Measurements from ENCODE around the gene ZMYM1.
"Not testable (repeated sequence)": the region's sequence is repeated elsewhere in the genome, so short reads cannot be mapped to it uniquely, and the experiment has no call there.

Gene ZMYM1

DNA sequence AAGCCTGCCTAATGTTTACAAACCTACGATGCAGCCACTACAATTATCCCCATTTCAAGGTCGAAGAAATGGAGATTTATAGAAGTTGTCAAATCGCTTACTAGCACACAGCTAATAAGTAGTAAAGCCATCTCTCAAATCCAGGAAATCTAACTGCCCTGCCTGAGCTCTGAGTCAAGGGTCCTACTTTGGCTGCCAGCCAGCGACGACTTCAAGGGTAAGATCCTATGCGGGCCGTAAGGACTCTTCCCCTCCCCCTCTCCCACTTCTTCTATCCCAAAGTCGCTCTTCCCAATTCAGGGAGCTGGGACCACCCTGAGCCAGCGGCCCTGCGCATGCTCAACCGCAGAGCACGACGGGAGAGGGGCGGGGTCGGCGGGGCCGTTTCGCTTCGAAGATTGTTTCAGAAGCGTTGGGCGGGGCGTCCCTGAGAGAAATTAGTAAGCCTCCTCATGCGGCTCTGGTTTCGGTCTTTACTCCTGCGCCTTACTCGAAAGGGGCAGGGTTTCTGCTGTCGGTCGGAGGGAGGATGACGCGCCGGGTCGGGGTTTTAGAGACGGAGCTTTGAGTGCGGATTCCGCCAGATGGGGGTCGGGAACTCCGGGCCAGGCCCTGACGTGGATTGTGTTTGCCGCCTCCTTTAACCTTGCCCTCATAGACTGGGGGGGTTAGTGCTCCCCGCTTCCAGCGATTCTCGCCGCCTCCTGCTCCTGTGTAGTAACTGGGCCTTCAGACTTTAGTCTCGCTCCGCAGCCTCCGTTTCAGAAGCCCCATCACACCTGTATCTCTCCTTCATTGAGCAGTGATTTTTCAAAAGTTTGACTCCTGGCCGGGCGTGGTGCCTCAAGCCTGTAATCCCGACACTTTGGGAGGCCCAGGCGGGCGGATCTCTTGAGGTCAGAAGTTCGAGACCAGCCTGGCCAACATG, at the start of gene ZMYM1:
Gene ZMYM1, plus strand, starts transcription at position 383 of the 928 bp plus-strand sequence. CDS start 14,603 bp downstream, outside the sequence.
- peak; percentile 82 to 85 for DNase-seq

DNA sequence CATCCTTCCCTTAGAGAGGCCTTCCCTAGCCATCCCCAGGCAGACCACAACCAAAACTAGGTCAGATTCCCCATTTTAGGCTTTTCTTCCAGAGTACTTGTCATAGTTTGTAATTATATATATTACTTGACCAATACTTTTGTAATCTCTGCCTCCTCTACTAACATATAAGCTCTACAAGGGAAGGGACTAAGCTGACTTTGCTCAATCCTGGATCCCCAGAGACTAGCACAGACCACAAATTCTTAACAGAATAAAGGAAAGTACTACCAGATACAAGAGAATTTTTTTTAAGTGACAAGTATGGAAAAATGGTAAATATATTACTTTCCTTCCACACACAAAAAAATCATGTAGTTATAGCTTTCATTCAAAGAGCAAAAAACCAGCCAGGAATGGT, 49.4 kb upstream of the ZMYM1 start:
- no peak for DNase-seq

DNA sequence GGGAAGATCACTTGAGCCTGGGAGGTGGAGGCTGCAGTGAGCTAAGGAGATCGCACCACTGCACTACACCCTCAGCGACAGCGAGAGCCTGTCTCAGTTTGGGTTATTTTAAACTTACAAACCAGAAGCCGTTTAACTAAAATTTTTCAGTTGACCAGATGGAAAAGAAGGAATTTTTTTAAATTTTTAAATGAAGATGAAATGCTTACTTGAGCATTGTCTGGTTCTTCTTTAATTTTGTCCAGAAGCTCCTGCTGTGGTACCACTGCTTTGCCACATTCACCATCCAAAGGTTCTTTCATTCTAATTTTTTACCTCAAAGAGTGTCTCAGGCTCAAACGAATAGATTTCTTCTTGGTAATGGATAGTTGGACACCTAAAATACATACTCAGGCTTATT, 48.8 kb upstream of the ZMYM1 start:
- no peak for DNase-seq

GRCh38 chr1:35030756-35031446, 48.3 kb upstream of the ZMYM1 start:
- peak; percentile 26 to 34 for DNase-seq

GRCh38 chr1:35032384-35032739, 46.8 kb upstream of the ZMYM1 start:
- DNase-seq: no peak

DNA sequence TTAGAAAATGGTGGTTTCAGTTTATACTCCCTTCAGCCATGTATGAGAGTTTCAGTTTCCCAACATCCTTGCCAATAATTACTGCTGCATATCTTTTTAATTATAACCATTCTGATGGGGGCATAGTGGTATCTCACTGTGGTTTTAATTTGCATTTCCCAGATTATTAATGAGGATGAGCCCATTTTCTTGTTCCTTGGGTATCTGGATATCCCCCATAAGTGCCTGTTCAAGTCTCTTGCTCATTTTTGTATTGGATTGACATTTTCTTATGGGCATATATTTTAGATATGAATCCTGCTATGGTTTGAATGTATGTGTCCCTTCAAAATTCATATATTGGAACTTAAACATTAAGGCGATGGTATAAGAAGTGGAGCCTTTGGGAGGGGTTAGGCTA, 45.8 kb upstream of the ZMYM1 start:
- DNase-seq: no peak

DNA sequence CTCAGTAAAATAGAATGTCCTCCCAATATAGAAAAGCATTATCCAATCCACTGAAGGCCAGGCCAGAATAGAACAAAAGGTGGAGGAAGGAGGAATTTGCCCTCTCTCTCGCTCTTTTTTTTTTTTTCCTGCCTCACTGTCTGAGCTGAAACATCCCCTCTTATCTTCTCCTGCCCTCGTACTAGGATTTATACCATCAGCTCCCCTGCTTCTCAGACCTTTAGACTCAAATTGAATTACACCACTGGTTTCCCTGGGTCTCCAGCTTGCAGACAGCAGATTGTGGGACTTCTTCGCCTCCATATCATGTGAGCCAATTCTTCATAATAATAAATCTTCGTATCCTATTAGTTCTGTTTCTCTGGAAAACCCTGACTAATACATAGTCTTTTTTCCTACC, 42.6 kb upstream of the ZMYM1 start:
- DNase-seq: no peak

DNA sequence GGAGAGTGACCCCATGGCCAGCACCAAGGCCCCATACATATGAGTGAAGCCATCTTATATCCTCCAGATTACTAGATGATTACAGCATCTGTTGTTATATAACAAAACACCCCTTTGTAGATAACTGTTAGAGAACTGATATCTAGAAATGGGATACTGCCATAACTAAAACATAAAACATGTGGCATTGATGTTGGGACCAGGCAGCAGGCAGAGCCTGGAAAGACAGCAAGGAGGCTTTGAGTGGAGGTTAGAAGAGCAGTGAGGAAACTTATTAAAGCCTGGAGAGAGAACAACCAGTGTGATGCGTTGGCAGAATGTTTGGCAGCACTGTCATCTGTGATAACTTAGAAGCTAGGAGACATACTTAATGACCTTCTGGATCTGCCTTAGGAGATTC, 42.0 kb upstream of the ZMYM1 start:
- DNase-seq: no peak

GRCh38 chr1:35038723-35039122, 40.5 kb upstream of the ZMYM1 start:
- no peak for DNase-seq

DNA sequence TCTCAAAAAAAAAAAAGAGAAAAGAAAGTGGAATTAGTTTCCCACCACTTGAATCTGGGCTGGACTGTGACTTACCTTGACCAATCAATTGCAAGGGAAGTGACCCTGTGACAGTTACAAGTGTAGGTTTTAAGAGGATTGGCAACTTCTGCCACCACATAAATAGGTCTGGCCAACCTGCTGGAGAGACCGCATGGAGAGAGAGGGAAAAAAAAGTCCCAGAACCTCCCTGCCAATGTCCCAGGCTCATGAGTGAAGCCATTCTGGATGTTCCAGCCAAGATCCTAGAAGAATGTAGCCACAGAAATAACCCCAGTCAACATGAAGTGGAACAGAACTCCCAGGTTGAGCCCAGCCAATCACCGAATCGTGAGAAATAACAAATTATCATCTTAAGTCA, 35.7 kb upstream of the ZMYM1 start:
- DNase-seq: no peak

DNA sequence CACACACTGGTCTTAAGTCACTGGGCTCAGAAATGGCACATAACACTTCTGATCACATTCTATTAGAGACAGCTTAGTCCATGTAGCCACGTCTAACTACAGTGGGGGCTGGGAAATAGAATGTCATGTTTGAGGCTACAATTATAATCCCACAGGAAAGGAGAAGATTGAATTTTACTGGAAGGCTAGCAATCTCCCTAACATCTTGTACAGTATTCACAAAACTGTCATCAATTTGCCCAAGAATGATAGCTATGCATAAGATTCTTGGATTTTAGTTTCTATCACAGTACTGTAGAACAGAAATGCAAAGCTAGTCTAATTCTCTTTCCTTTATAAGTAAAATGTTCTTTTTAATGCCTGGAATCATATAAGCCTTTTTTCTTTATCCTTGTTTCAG, 34.8 kb upstream of the ZMYM1 start:
- DNase-seq: no peak

DNA sequence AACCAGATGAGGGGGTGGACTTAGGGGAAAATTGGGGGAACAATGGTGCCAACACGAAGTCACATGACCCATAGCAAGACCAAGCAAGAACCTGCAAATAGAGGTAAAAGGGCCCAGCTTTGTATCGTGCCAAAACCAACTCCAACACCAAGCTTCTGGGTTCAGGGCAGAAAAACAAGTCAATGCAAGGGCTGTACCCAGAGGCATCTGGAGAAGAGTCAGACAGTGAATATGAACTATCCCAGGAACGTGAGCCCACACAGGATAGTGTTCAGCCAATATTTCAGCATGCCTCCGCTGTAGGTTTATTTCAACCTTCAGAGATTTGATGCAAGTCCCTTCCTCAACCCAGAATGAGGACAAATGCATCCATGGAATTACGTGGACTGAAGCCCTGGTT, 32.5 kb upstream of the ZMYM1 start:
- no peak for DNase-seq

- no peak for DNase-seq
These were observed 31.9 kb upstream of the ZMYM1 start for GRCh38 chr1:35047188-35047858.

DNA sequence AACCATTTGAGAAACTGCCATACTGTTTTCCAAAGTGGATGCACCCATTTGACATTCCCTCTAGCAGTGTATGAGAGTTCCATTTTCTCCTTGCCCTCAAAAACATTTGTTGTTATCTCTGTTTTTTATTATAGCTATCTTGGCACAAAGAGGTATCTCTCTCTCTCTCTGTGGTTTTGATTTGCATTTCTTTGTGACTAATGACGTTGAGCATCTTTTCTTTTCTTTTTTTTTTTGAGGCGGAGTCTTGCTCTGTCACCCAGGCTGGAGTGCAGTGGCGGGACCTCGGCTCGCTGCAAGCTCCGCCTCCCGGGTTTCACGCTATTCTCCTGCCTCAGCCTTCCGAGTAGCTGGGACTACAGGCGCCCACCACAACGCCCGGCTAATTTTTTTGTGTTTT, 30.1 kb upstream of the ZMYM1 start:
- DNase-seq: no peak

GRCh38 chr1:35053433-35053832, 25.8 kb upstream of the ZMYM1 start:
- no peak for DNase-seq

- not testable (repeated sequence) for DNase-seq
These were observed 24.9 kb upstream of the ZMYM1 start for GRCh38 chr1:35054282-35054681.

DNA sequence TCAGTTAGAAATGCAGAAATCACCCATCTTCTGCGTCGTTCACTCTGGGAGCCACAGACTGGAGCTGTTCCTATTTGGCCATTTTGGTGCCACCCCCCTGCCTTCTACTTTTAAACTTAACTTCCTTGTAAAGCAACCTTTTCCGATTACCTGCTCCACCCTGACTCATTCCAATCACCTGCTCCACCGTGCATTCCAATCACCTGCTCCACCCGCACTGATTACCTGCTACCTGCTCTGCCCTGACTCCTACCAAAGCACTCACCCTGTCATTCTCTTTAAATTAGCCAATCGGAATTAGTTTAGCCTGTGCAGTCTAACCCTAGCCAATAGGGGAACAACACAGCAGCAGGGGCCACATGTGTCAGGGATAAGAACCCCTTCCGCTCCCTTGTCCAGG, 20.9 kb upstream of the ZMYM1 start:
- DNase-seq: not testable (repeated sequence)

DNA sequence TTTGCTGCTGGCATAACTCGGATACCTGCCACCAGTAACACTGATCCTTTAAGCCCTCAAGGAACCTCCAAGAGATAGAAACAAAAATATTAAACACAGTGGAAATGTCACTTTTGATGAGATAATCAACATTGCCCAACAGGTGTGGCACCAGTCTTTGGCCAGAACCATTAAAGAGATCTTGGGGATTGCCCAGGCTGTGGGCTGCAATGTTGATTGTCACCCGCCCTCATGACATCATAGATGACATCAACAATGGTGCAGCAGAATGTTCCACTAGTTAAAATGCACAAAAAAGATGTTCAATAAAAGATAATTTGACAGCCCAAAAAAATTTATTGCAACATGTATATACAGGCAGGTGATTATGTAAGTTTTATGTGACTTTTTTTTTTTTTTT, 20.2 kb upstream of the ZMYM1 start:
- no peak for DNase-seq

DNA sequence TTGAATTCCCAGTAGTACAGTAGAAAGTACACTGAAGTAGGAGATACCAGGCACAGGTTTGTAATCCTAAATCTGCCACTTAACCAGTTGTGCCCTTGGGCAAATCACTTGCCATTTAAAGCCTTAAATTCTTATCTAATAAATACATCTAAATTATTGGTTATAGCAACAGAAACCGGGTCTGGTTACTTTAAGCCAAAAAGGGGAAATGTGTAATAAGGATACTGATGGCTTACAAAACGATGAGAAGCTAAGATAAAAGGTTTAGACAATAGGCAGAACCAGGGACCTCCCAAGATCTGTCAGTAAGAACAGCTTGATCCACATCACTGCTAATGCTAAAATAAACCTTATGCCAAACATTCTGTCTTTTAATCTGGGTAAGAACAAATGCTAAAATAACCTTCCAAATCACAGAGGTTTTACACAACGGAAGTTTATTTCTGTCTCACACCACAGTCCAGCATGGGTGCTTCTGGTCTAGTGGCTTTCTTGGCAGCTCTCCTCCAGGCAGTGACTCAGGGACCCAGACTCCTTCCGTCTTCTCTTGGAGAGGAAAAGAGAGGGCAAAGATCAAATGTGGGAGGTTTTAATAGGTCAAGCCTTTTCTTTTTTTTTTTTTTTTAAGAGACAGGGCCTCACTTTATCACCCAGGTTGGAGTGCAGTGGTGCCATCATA, 16.5 kb upstream of the ZMYM1 start:
- no peak for DNase-seq

- DNase-seq: no peak
These were observed 14.9 kb upstream of the ZMYM1 start for GRCh38 chr1:35064265-35064664.

DNA sequence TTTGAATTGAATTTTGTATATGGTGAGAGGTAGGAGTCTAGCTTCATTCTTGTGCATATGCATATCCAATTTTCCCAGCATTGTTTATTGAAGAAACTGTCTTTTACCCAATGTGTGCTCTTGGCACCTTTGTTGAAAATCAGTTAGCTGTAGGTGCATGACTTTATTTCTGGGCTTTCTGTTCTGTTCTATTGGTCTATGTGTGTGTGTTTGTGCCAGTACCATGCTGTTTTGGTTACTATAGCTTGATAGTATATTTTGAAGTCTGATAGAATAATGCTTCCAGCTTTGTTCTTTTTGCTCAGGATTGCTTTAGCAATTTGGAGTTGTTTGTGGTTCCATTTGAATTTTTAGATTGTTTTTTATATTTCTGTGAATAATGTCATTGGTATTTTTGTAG, 9.4 kb upstream of the ZMYM1 start:
- DNase-seq: no peak

GRCh38 chr1:35073265-35073811, 5.8 kb upstream of the ZMYM1 start:
- DNase-seq: no peak

DNA sequence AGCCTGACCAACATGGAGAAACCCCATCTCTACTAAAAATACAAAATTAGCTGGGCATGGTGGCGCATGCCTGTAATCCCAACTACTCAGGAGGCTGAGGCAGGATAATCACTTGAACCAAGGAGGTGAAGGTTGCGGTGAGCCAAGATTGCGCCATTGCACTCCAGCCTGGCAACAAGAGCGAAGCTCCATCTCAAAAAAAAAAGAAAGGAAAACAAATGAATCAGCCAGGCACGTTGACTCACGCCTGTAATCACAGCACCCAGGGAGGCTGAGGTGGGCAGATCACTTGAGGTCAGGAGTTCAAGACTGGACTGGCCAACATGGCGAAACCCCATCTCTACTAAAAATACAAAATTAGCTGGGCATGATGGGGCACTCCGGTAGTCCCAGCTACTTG, 2.8 kb upstream of the ZMYM1 start:
- not testable (repeated sequence) for DNase-seq
